DOHH2 (cell line): ENCODE results near the gene PDCD5.

ENCODE experiments used
- H3F3A ChIP-seq: fragments of 200-600 bp; sonication (generic), shearing (Covaris generic); 2 replicates; pipeline ENCODE4 v1.6.0; 2016; ENCODE audit warnings: antibody characterized with exemption, mild to moderate bottlenecking; ENCODE audit not compliant: control insufficient read depth, insufficient read depth
- H3K27ac ChIP-seq: fragments of 200-600 bp; sonication (generic); 2 replicates; pipeline ENCODE4 v1.5.1; 2014; ENCODE audit warnings: low read depth, mild to moderate bottlenecking, low read length, moderate library complexity
- H3K27me3 ChIP-seq: fragments of 200-600 bp; sonication (generic); 2 replicates; pipeline ENCODE4 v1.6.1; 2014; ENCODE audit warnings: mild to moderate bottlenecking, low read length, mixed read lengths; ENCODE audit not compliant: control insufficient read depth
- H3K36me3 ChIP-seq: fragments of 200-600 bp; sonication (generic); 2 replicates; pipeline ENCODE4 v1.6.1; 2014; ENCODE audit warnings: mild to moderate bottlenecking, low read length, moderate library complexity, mixed read lengths; ENCODE audit not compliant: control insufficient read depth
- H3K4me1 ChIP-seq: fragments of 200-600 bp; sonication (generic); 2 replicates; pipeline ENCODE4 v1.6.1; 2014; ENCODE audit warnings: mild to moderate bottlenecking, low read length, mixed read lengths; ENCODE audit not compliant: control insufficient read depth
- H3K4me2 ChIP-seq: fragments of 200-600 bp; sonication (generic); 2 replicates; pipeline ENCODE4 v1.6.0; 2014; ENCODE audit warnings: mild to moderate bottlenecking, low read length, moderate library complexity
- H3K4me3 ChIP-seq: fragments of 200-600 bp; sonication (generic); 2 replicates; pipeline ENCODE4 v1.5.1; 2014; ENCODE audit warnings: mild to moderate bottlenecking, low read length, mixed read lengths
- H3K79me2 ChIP-seq: fragments of 200-600 bp; sonication (generic); 2 replicates; pipeline ENCODE4 v1.6.1; 2014; ENCODE audit warnings: mild to moderate bottlenecking, low read length, mixed read lengths; ENCODE audit not compliant: control insufficient read depth
- H3K9me2 ChIP-seq: fragments of 200-600 bp; sonication (generic); replicated peaks from 2 replicates; pipeline ENCODE4 v1.6.1; 2014; ENCODE audit warnings: mild to moderate bottlenecking, low read length, mixed read lengths; ENCODE audit not compliant: control insufficient read depth
- H3K9me3 ChIP-seq: fragments of 200-600 bp; sonication (generic); 2 replicates; pipeline ENCODE4 v1.6.1; 2014; ENCODE audit warnings: antibody characterized with exemption, low read length, mixed read lengths; ENCODE audit not compliant: control insufficient read depth, insufficient read depth
- H4K20me1 ChIP-seq: fragments of 200-600 bp; sonication (generic); 2 replicates; pipeline ENCODE4 v1.6.0; 2014; ENCODE audit warnings: low read depth, mild to moderate bottlenecking, antibody characterized with exemption, low read length, moderate library complexity; ENCODE audit not compliant: control insufficient read depth, insufficient read depth
- CTCF ChIP-seq: fragments of 200-600 bp; sonication (generic); IDR thresholded peaks from one replicate; pipeline ENCODE4 v1.5.1; 2014; ENCODE audit warnings: antibody characterized with exemption, mild to moderate bottlenecking, low read depth, low read length; ENCODE audit not compliant: poor library complexity, severe bottlenecking
- EZH2phosphoT487 ChIP-seq: fragments of 200-600 bp; sonication (generic); IDR thresholded peaks from 2 replicates; pipeline ENCODE4 v1.6.1; 2017; ENCODE audit warnings: borderline replicate concordance, mild to moderate bottlenecking, antibody characterized with exemption, low read length, moderate library complexity, mixed read lengths

Gene PDCD5

GRCh38 chr19:32603961-32604360 lies 23.0 kb downstream of the PDCD5 start:
- Histone ChIP-seq H3K4me2 (no peak overlapping the region), H3K36me3 (peaks cover 40% of the 10 kb centered on the region), H3K4me3 (no peak overlapping the region), H4K20me1 (no peaks in the 10 kb centered on the region), H3F3A (no peaks in the 10 kb centered on the region), H3K4me1 (no peaks in the 10 kb centered on the region), H3K27me3 (no peaks in the 10 kb centered on the region), H3K9me3 (no peaks in the 10 kb centered on the region), H3K27ac (no peak overlapping the region), H3K9me2 (no peaks in the 10 kb centered on the region), H3K79me2 (no peaks in the 10 kb centered on the region)
- no peak for TF ChIP-seq EZH2phosphoT487

- H3K4me2 ChIP-seq = no peak overlapping the region
- no peaks in the 10 kb centered on the region for H3K9me2 ChIP-seq
- no peaks in the 10 kb centered on the region for H3K79me2 ChIP-seq
- H3K4me1 ChIP-seq = no peaks in the 10 kb centered on the region
- H3K36me3 ChIP-seq = peaks cover 30% of the 10 kb centered on the region
- no peaks in the 10 kb centered on the region for H3F3A ChIP-seq
- no peaks in the 10 kb centered on the region for H4K20me1 ChIP-seq
- H3K27me3 ChIP-seq = no peaks in the 10 kb centered on the region
- H3K27ac ChIP-seq = no peak overlapping the region
- no peaks in the 10 kb centered on the region for H3K9me3 ChIP-seq
- no peak overlapping the region for H3K4me3 ChIP-seq
- TF ChIP-seq CTCF (no peak), EZH2phosphoT487 (no peak)
Observed at GRCh38 chr19:32605544-32605943, 24.6 kb downstream of the PDCD5 start.

- no peak overlapping the region for H3K4me3 ChIP-seq
- TF ChIP-seq CTCF = no peak
- no peak for TF ChIP-seq EZH2phosphoT487
- peaks cover 30% of the 10 kb centered on the region for H3K36me3 ChIP-seq
- no peak overlapping the region for H3K27ac ChIP-seq
- H3K4me2 ChIP-seq = no peak overlapping the region
- H3K4me1 ChIP-seq = no peaks in the 10 kb centered on the region
- no peaks in the 10 kb centered on the region for H3F3A ChIP-seq
- no peaks in the 10 kb centered on the region for H3K9me2 ChIP-seq
- H3K79me2 ChIP-seq = no peaks in the 10 kb centered on the region
- H3K9me3 ChIP-seq = no peaks in the 10 kb centered on the region
- H3K27me3 ChIP-seq = no peaks in the 10 kb centered on the region
- H4K20me1 ChIP-seq = no peaks in the 10 kb centered on the region
Observed at GRCh38 chr19:32606289-32606688, 25.3 kb downstream of the PDCD5 start.

- no peaks in the 10 kb centered on the region for H3F3A ChIP-seq
- no peak overlapping the region for H3K4me2 ChIP-seq
- H3K36me3 ChIP-seq = peaks cover 28% of the 10 kb centered on the region
- no peaks in the 10 kb centered on the region for H4K20me1 ChIP-seq
- no peaks in the 10 kb centered on the region for H3K9me2 ChIP-seq
- H3K27ac ChIP-seq = no peak overlapping the region
- no peaks in the 10 kb centered on the region for H3K79me2 ChIP-seq
- H3K27me3 ChIP-seq = no peaks in the 10 kb centered on the region
- no peak overlapping the region for H3K4me3 ChIP-seq
- TF ChIP-seq EZH2phosphoT487 = no peak
- TF ChIP-seq CTCF = no peak
- no peaks in the 10 kb centered on the region for H3K4me1 ChIP-seq
- H3K9me3 ChIP-seq = no peaks in the 10 kb centered on the region
Observed at GRCh38 chr19:32607479-32607878, 26.5 kb downstream of the PDCD5 start.
